Iris pigment epithelial cell (primary cell): ENCODE data around the gene GRIN2A.

Experiments used
- DNase-seq: peaks from one replicate; pipeline ENCODE4 v3.0.0-alpha.2; 2011; ENCODE audit warnings: low read depth

GRIN2A gene

DNA sequence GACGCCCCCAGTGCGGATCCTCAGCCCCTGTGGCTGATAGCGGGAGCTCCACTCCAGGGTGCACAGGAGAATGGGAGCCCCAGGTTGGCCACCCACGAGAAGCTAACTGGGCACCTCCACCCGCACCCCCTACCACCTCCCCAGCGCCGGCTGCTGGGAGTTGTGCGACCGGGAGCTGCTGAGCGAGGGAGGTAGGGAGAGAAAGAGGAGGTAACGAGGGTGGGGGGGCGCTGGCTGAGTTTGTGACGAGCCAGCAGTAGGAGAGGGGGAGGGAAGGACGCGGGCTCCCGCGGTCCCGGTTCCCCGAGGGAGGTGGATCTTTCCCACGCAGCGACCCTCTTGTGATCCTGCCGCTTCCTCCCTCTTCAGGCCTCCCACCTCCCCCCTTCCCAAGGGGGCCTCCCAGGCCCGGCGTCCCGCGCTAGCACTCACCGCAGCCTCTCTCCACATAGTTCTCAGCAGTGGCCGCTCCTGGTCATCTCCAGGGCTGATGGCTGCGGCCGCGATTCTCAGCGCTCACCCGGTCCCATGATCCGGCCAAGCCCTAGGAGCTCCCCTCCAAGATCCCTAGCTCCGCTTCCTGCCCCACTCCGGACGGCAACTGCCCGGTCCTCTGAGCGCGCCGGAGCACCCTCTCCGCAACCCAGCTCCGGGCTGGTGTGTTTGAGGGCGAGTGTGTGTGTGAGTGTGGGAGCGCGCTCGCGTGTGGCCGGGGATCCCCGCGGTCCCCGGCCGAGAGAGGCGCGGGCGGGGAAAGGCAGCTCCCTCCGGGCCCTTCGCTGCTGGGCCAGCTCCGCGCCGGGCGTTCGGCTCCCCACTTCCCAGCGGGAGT is at the start of gene GRIN2A:
Gene GRIN2A, minus strand, starts transcription at position 207 of the 832 bp plus-strand sequence. CDS start 2,017 bp downstream, outside the sequence.
- DNase-seq = no peak

DNA sequence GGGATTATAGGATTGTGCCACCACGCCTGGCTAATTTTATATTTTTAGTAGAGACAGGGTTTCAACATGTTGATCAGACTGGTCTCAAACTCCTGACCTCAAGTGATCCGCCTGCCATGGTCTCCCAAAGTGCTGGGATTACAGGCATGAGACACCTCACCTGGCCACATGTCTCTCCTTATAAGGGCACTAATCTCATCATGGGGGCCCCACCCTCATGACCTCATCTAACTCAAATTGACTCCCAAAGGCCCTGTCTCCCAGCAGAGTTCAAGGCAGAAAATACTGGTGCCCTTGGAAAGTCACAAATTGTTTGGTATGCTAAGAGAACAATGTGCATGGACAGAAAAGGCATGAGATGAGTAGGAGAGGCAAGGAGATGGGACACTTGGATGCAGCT is 49.3 kb upstream of the GRIN2A start:
- no peak for DNase-seq

DNA sequence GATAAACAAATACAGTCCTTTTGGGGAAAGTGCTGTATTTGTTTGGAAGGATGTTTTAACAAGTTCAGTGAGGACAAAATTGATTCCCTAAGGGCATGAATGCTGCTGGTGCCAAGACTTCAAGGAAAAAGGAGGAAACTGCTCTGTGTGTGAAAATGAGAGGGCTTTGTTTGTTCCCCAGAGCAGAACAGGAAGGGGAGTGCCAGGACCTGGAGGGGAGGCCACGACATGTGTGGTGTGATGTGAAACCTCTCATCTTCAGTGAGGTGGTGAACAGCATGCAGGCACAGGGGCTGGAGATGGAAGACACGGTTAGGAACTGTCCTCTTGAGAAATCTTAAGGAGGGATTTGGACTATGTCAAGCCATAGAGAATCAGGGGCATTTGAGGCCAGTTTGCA is 46.6 kb upstream of the GRIN2A start:
- DNase-seq = no peak

DNA sequence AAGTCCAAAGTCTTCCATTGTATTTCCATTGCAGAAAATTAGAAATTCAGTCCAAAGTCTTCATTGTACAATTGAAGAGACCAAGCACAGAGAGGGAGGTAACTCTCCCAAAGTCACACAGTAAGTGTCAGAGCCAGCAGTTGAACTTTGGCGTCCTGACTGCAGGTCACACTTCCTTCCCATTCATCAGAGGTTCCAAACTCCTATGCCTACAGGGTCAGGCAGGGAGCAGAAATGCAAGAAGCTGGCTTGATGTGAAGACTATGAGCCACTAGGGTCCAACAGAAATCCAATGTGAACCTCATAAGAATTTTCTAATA is 44.7 kb upstream of the GRIN2A start:
- DNase-seq = no peak

DNA sequence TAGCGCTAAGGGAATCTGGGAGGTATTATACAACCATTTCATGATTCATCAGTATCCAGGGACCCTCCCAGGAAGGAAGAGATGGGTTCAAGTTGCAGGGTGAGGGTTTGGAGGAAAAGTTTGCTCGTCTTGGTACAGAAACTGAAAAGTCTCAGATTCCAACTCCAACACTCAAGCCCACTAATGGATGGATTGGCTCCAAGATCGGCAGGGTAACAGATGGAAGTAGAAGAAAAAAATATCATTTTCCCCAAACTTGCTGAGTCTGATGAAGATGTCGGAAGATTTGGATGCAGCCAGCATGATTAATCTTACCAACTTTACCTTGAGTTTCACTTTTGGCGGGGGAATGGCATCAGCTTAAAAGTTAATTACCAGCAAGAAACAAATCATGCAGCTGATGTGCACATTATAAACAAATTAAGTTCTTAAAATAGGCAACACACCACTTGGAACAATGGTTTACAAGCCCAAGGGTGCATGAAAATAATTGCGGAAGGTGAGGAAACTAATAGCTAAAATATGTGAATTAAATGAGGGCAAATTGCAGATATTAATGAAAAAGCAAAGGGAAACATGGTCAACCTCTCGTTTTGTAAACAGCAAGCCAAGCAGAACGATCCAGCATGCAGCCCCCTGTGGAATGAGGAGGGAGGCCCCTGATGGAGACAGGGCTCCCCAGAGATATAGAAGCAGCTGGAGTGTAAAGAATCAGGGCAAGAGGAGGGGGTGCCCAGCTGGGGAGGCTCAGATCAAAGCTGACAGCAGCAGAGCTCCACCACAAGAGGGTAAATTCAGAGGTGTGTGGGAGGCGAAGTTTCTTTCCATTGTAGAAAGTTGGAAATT is 44.1 kb upstream of the GRIN2A start:
- DNase-seq = no peak

DNA sequence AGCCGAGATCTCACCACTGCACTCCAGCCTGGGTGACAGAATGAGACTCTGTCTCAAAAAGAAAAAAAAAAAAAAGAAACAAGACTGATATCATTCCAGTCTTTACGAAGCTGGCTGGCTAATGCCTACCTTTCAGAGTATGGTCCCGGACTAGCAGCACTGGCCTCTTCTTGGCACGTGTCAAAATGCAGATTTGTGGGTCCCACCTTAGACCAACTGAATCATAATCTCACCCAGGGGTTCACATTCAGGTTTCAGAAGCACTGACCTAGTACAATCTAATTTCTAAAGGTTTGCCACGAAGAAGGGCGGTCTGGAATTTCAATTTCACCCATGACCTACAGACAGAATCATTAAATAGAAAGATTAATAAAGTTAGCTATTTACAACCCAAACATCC is 43.4 kb upstream of the GRIN2A start:
- DNase-seq = no peak

DNA sequence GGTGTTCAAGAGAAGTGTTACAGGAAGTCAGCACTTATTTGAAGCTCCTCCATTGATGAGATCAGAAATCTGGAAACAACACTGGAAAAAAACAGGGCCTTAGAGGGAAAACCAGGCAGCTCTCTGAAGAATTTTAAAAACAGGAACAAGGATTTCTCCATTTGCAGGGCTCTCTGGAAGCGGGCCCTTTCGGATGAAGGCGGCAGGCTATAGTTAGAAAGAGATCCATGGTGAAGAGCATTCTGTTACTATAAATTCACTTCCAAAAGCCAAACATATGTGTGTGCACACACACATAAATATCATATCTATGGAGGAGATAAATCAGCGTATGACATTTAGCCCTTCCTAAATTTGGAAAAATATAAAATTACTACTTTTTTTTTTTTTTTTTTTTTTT is 42.6 kb upstream of the GRIN2A start:
- no peak for DNase-seq

DNA sequence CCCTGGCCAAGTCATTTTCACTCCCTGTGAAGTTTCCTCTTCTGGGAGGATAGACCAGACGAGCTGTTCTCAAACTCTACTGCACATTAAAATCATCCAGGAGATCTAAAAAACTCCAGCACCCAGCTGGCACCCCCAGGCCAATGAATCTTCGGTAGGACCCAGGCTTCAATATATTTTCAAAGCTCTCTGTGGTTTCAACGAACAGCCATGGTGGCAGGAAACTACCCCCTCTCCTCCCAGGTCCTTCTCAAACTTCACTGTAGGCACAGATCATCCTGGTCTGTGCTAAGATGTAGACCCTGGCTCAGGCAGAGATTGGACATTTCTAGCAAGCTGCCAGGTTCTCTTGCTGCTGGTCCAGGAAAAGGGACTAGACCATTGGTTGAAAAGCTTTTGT is 38.7 kb upstream of the GRIN2A start:
- DNase-seq = no peak

DNA sequence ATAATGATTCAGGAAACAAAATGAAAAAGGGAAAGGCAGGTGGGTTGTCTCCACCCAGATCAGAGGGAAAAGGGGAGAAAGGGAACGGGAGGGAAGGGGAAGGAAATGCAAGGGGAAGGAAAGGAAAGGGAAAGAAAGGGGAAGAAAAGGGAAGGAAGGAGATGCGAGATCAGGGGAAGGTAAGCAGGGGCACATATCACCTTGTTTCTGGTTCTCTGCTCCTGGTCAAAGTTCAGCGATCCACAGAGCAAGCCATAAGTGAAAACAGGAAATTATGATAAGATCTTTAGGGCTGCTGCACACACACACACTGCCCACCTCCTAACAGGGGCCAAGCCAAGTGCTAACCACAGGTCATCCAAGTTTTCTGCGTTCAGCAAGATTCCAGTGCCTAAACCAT is 37.5 kb upstream of the GRIN2A start:
- no peak for DNase-seq

DNA sequence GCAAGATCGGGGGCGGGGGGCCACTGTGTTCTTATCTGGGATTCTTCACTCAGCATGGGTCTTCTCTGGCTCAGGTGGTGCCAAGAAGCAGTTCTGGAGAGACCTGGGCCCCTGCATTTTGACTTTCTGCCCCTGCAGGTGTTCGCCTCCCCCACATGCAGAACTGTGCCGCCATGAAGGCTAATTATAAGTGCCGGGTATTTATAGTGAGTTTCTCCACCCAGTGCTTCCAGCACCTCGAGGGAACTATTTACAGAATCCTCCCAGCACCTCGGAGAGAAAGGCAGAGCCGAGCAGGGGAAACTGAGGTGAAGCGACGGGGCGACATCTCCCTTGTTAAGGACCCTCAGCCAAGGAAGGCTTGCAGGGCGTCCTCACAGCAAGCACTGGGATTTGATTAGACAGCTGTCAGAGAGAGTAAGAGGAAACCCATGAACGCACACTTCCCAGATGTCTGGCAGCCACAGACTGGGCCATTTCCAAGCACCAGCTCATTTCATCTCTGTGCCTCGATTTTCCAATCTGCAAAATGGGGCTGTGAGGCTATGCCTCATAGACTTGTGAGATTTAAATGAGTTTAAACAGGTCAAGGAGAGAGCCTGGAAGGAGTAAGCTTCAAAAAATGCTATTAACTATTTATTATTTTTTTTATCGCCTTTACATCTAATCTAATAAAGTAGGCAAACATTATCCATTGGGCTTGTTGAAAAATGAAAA is 36.4 kb upstream of the GRIN2A start:
- DNase-seq = no peak

DNA sequence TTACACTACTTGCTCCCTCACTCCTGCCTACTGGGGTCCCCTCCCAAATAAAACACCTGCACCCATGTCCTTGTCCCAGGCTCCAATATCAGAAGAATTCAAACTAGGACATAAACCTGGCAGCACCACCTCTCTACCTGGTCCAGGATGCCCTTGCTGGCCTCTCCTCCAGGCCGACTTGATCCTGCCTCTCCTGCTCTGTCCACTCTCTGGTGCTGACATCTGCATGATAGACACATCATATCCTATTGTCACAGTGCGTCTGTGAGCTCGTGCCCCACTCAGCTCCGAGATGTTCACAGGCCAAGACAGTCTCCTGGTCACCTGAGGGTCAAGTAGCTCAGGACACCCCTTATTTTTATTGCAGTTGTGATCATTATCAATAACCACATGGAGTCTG is 31.5 kb upstream of the GRIN2A start:
- DNase-seq = no peak

DNA sequence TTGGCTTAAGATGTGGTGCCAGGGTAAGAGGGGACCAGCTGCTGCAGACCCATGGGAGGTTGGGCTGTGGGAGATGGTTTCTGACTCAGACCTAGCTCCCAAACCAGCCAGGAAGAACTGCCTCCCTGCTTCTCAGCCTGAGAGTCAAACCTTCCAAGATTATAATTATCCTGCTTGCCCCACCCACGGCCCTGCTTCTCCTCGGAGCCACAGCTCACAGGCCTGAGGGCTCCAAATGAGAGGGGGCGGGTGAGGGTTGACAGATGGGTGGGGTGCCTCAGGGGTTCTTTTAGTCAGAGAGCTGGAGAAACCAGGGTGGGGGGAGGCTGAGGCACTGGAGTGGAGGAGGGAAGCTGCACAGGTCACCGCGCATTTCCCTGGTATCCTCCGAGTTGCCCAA is 28.7 kb upstream of the GRIN2A start:
- DNase-seq = no peak

DNA sequence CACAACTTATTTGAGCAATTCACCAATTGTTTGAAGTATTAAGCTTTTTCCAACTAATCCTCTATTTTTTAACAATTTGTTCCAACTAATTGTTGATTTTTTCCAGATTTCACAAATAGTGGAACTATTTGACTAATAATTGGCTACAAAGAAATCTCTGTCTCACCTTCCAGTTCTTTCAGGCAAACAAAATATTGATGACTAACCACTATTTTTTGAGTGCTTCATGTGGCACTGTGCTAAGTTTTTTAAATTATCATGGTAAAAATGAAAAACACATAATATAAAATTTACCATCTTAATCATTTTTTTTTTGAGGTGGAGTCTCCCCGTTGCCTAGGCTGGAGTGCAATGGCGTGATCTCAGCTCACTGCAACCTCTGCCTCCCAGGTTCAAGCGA is 24.6 kb upstream of the GRIN2A start:
- DNase-seq = no peak

DNA sequence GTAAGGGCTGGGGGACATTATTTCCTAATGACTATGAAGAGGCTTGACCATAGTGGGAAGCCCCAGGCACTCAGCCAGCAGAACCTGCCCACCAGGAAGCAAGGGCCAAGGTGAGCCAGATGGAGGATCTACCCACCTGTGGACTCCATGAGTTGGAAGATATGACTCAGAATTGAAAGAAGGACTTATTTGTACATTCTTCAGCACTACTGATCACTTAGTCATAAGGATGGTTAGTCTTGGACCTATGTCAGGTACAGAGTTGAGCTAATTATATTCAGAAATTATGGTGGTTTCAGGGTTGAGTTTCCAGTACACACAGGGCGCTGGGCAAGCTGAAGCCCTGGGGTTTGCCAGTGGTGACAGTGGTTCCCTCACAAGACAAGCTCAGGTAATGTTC is 24.0 kb upstream of the GRIN2A start:
- no peak for DNase-seq

DNA sequence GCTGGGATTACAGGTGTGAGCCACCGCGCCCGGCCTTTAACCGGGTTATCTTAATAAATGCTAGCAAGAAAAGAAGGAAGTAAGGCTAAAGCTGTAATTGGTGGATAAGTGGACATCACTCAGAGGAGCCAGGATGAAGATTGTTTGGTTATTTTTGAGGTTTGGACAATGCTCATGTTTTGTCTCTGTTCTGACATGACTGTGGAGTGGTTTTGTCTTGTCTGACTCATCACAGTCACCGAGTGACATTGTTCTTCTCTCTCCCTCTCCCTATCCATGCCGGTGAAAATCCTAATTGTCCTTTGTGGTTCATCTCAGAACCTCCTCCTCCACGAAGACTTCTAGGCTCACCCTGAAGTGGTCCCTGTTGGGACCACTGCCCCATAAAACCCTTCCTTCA is 23.5 kb upstream of the GRIN2A start:
- DNase-seq = no peak

DNA sequence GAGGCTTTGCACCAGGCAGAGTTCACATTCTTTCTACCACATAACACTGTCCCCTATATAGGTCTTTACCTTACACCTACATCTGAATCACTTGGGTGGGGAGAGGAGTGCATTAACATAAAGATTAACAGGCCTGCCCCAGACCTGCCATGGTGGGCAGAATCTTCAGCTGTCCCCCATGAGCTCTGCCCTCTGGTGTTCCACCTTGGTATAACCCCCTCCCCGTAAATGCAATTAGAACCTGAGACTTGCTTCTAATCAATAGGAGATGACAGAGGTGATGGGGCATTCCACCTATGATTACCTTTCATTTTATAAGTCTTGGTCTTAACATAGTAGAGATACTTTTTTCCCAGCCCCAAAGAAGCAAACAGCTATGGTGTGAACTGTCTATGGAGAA is 20.4 kb upstream of the GRIN2A start:
- DNase-seq = no peak

DNA sequence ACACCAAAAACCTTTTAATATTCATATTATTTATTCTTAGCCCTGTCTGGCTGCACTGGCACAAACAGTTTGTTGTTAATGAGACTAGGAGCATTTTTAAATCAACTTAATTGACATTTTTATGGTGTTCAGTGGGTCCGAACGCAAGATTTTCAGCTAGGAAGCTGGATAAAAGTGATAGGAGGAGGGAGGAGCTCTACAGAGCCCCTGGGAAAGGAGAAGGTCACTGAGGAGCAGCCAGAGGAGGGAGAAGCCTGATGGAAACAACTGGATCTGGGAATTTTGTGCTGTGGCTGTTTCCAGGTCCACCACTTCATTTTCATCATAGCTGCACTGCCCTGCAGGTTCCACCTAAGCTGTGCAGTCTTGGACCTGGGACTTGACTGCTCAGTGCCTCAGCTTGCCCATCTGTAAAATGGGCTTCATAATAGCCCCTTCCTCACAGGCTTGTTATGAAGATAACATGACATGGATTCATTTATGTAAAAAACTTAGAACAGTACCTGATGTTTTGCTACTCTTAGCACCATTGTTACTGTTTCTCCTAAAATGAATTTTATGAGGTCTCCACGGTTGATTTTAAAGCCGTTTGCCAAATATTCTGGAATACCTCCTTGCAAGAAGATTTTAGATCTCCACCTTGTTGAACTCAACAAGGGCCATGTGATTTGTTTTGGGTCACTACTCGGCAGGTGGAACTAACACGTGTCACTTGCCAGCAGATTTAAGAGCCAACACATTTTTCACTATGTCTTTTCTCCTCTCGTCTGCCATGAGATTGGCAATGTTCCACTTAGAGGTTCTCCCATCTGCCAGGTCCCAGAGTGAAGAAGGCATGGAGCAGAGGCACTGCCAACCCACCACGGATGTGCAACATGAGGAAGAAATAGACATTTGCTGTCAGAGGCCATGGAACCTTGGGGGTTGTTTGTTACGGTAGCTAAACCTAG is 18.7 kb upstream of the GRIN2A start:
- no peak for DNase-seq

DNA sequence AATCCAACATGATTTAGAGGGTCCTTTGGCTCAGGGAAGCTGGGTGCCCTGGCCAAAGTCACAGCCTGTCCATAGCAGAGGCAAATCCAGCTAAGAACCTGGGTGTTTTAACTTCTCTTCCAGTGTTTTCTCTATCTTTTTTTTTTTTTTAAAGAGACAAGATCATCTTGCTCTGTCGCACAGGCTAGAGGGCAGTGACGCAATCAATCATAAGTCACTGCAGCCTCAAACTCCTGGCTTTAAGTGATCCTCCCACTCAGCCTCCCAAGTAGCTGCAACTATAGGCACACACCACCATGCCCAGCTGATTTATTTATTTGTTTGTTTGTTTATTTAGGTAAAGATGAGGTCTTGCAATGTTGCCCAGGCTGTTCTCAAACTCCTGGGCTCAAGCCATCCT is 14.8 kb upstream of the GRIN2A start:
- DNase-seq = no peak

DNA sequence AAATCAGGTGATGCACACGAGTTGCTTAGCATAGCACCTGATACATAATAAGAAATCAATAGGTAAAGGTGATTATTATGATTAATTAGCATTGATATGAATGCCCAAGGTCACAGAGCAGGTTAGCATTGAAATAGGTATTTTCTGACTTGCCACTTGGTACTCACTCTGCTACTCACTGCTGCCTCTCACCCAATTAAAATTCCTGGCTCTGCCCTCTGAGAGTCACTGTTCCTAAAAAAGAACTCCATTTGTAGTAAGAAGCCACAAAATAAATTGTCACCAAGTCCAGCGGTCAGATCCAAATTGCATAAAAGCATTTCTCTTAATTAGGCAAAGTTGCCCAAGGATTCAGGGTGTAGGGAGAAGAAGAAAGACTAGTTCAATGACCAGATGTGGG is 8.9 kb upstream of the GRIN2A start:
- no peak for DNase-seq

DNA sequence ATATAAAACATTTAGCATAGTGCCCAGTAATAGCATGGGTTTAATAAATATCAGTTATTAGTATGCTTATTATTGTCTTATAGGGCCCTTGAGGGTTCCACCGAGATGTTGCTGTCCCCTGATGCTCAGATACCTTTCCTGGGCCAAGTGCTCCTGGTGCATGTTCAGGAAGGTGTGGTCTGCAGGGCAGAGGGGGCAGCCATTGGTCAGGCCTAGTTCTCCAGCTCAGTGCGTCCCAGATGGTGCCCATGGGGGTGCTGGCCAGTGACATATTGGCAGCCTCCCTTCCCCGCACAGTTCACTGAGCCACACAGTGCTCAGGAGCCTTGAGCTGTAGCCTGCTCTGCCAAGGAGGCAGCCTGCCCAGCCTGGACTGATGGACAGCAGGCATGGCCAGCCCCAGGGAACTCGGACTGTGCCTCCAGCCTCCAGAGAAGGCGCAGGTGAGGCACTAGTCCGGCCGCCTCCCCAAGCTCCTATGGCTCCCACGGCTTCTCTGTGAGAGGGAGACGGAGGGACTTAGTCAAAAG is 7.7 kb upstream of the GRIN2A start:
- DNase-seq = no peak

DNA sequence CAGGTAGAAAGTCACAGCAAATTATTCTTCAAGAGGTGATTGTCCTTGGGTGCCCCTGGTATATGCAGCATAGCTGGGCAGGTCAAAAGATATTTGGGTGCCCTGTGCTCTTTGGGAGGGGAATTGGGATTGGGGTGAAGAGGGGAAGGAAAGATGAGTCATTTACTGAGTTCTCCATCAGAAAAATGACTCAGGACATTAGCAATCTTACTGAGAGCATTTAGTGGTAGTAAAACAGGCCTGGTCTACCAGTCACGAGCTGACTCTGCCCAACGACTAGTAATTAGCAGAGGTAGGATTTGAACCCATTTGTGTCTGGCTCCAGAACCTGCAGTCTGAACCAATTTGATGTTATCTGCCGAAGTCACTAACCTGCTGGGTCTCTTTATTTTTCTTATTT is 6.0 kb upstream of the GRIN2A start:
- no peak for DNase-seq
